H1 (cell line): ENCODE measurements around the gene KCNE1. TPM values are rescaled to one million over a fixed set of nuclear protein-coding genes. Genes with fewer than 3 reads are reported as not detected.

Source experiments
- ASH2L ChIP-seq: fragments of 200-600, 300-600 bp; sonication (generic); IDR thresholded peaks from one replicate; pipeline ENCODE4 v1.7.1; 2017; ENCODE audit warnings: low read length
- ATF2 ChIP-seq: IDR thresholded peaks from 2 replicates; pipeline ENCODE4 v1.6.1; 2012; ENCODE audit warnings: low read length, inconsistent platforms
- ATF3 ChIP-seq: IDR thresholded peaks from 2 replicates; pipeline ENCODE4 v1.6.1; 2011; ENCODE audit warnings: low read depth, mild to moderate bottlenecking, low read length; ENCODE audit not compliant: insufficient read depth
- BRCA1 ChIP-seq: IDR thresholded peaks from 2 replicates; pipeline ENCODE4 v1.6.1; 2012; ENCODE audit warnings: low read depth, low read length, improper control_type of control experiment
- CEBPB ChIP-seq: IDR thresholded peaks from 2 replicates; pipeline ENCODE4 v1.6.1; 2012; ENCODE audit warnings: low read depth, low read length
- CHD2 ChIP-seq: IDR thresholded peaks from 2 replicates; pipeline ENCODE4 v1.6.1; 2012; ENCODE audit warnings: low read length, improper control_type of control experiment
- CTCF ChIP-seq, 3 experiments: IDR thresholded peaks; 1 replicate in 2 of 3; 2 replicates in 1 of 3; pipeline versions ENCODE4 v1.5.1 to v1.6.1; 2011; ENCODE audit warnings: low read length in 3 of 3, mild to moderate bottlenecking in 3 of 3, inconsistent platforms in 2 of 3, low read depth in 1 of 3, moderate library complexity in 1 of 3; ENCODE audit not compliant: insufficient read depth in 1 of 3; ENCODE audit errors: control extremely low read depth in 1 of 3
- FOSL1 ChIP-seq: IDR thresholded peaks from 2 replicates; pipeline ENCODE4 v1.6.1; 2011; ENCODE audit warnings: mild to moderate bottlenecking, low read depth, low read length, moderate library complexity; ENCODE audit not compliant: insufficient read depth
- GABPA ChIP-seq: IDR thresholded peaks from 2 replicates; pipeline ENCODE4 v1.6.1; 2011; ENCODE audit warnings: mild to moderate bottlenecking, low read length, moderate library complexity, borderline replicate concordance; ENCODE audit not compliant: insufficient read depth
- KDM1A ChIP-seq: fragments of 200-600, 300-600 bp; sonication (generic); IDR thresholded peaks from 2 replicates; pipeline ENCODE4 v1.7.1; 2016; ENCODE audit warnings: mild to moderate bottlenecking, low read length, borderline replicate concordance
- MAFK ChIP-seq: IDR thresholded peaks from 2 replicates; pipeline ENCODE4 v1.6.1; 2012; ENCODE audit warnings: low read depth, mild to moderate bottlenecking, improper control_type of control experiment, low read length
- MAX ChIP-seq: IDR thresholded peaks from 2 replicates; pipeline ENCODE4 v1.6.1; 2012; ENCODE audit warnings: inconsistent platforms
- SIN3A ChIP-seq, 2 experiments: IDR thresholded peaks in 1 of 2; conservative IDR thresholded peaks in 1 of 2; 2 replicates each; pipeline ENCODE4 v1.6.1; 2011 to 2012; ENCODE audit warnings: low read length in 2 of 2, improper control_type of control experiment in 1 of 2, low read depth in 1 of 2, mild to moderate bottlenecking in 1 of 2
- SP2 ChIP-seq: IDR thresholded peaks from 2 replicates; pipeline ENCODE4 v1.6.1; 2012; ENCODE audit warnings: mild to moderate bottlenecking, low read length, inconsistent platforms
- YY1 ChIP-seq: IDR thresholded peaks from 2 replicates; pipeline ENCODE4 v1.6.1; 2011; ENCODE audit warnings: low read depth, mild to moderate bottlenecking, low read length
- polyA plus RNA-seq, 7 experiments: library from polyadenylated mRNA; depleted of rRNA in 3 of 7; stranded (reverse) in 5 of 7; unstranded in 2 of 7; fragments of >200 nt in 5 of 7; fragments of 200-250 nt in 2 of 7; gene quantifications; 1 replicate in 5 of 7; 2 replicates in 1 of 7; 4 replicates in 1 of 7; pipeline versions ENCODE4 v1.2.1 to v1.2.3, GENCODE V29; 2011 to 2013; ENCODE audit warnings: missing spikeins in 2 of 7, mixed read lengths in 2 of 7
- total RNA-seq: library from RNA; stranded (reverse); fragmentation: NEBNext Ultra II Directional; extraction: Animal tissue kit (Norgen Biotek cat#: 25700); gene quantifications from 2 replicates; pipeline ENCODE4 v1.2.1, GENCODE V29; 2021

The KCNE1 gene
- total and polyA plus RNA-seq, 2 of the 8 experiments (the other 6 are each of a cell fraction or from before 2014, with no cell fraction given): 0.08 to 0.28 TPM

GRCh38 chr21:34526618-34527290, 14.7 kb upstream of the KCNE1 start (continued):
- TF ChIP-seq MAX (no peak), SP2 (no peak), MAFK (no peak), ASH2L (peak; percentile 53), FOSL1 (no peak), ATF3 (no peak), ATF2 (peak; percentile 75; the same call in 1 of the 2 replicates), CTCF (IDR thresholded peaks at IDR 0.05; ENCODE audit: control extremely low read depth in 1 of 3, insufficient read depth in 1 of 3, low read depth in 1 of 3, low read length in 3 of 3) (no peak), GABPA (no peak), CEBPB (no peak), SIN3A (conservative IDR thresholded peaks at IDR 0.05 in 1 of 2, IDR thresholded peaks at IDR 0.05 in 1 of 2; ENCODE audit: low read depth in 1 of 2, low read length in 2 of 2) (no peak), CHD2 (no peak), BRCA1 (no peak), KDM1A (no peak), YY1 (no peak)
